Epithelial cell of umbilical artery (primary cell): ENCODE results near the gene BCL2L12. TPM values are rescaled to one million over a fixed set of nuclear protein-coding genes. Genes with fewer than 3 reads are reported as not detected.

Experiments used
- total RNA-seq: library from RNA; depleted of rRNA; stranded (reverse); fragments of >200 nt; gene quantifications from 2 replicates; pipeline ENCODE4 v1.2.3, GENCODE V29; 2014

Gene BCL2L12
- total RNA-seq, result 7.0 and 7.5 TPM in 2 replicates

GRCh38 chr19:49665351-49666119, at the start of gene BCL2L12, which contains the start of gene IRF3:
BCL2L12 (plus strand) TSS chr19:49665933; CDS start chr19:49666693, 760 bp downstream.
IRF3 (minus strand) TSS chr19:49665857; CDS start chr19:49664838, 1,019 bp downstream.

DNA sequence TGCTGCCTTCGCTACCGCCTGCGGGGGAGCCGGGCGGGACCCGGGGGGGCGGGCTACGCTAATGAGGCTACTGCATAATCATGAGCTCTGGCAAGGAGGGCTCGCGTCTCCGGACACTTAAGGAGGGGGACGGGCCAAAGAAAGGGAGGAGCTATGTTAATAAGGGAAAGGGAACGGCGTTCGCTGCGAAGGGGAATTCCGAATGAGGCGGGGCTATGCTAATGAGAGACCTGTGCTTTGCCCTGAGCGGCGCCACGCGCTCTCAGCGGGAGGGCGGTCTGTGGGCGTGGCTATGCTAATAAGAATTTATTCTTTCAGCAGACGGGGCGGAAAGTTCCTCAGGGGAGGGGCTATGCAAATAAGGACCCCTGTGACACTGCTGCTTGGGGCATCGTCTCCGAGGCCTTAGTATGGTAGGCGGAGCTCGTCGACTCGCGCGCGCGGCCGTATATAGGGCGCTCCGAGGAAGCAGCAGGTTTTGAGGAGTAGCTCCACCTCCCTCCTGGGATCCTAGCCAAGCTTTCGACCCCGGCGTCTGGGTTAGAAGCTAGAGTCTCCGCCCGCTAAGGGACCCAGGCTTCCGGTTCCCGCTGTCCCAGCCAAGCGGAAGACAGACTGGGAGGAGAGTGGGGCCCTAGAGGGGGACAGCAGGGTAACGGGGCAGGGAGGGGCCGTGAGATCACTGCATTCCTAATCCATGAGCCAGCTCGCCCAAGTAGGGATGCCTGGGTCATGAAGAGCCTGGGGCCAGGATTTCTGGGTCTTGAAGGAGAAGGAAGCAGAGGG, 25.4 kb upstream of the BCL2L12 start, which contains the start of gene RRAS:
RRAS (minus strand) TSS at position 31 of the 786 bp plus-strand sequence. CDS start 45 bp downstream, outside the sequence.

DNA sequence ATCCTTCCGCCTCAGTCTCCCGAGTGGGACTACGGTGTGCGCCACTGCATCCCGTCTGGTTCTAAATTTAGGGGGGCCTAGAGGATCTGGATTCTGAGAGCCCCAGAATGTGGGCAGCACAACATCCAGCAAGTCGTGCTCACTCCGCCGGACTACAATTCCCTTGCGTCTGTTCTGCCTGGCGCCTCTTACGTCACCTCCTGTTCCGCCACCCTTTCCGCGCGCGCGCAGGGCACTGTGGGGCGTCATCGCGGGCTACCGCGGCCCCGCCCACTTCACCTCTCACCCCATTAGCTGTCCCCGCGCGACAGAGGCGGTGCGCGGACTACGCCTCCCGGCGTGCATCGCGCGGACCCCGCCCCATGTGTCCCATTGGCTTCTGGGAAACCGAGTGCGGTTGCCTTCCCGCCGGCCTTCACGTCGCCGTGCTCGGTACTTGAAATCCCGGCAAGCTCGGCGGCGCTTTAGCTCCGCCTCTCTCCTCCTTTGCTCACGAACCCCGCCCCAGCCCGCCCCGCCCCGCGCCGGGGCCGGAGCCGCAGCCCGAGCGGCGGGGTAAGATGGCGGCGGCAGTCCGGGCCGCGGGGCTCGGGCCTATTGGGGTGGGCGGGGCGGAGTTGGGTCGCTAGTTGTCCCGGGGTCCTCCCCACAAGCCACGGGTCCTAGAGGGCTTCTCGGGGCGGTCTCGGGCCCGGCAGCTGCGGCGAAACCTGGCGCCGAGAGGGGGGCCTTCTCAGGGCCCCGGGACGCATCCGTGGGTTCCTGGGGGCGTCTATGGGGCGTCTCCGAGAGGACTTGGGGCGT, 23.8 kb upstream of the BCL2L12 start, which contains the start of gene SCAF1:
SCAF1 (plus strand) TSS at position 522 of the 804 bp plus-strand sequence. CDS start 2,818 bp downstream, outside the sequence.

DNA sequence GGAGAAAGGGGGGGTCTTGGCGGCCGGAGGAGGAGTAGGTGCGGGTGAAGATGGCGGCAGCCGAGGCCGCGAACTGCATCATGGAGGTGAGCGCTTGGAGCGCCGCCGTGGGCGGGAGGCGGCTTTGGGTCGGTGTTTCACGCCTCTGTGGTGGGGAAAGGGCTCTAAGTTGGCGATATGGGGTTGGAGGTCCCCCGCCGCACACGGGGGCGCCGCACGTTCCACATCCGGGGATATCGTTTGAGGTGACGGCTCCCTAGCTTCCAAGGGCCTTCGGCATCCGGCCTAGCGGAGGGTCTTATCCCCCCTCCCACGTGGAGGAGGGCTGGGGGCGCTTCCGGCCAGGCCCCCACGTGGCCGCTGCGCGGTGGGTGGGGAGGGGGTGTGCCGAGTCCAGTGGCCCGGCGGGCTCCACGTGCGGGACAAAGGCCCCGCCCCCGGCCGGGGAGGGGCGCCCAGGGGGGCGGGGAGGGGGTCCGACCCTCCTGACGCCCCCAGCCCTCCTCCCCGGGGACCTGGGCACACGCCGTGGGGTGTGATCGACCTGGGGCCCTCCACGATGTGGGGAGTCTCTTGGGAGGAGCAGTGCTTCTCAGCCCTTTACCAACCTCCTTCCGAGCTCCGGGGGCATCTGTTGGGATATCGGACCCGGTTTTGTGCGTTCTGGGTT, 11.6 kb downstream of the BCL2L12 start, which contains the start of gene PRMT1:
PRMT1 (plus strand) TSS at position 41 of the 670 bp plus-strand sequence; CDS start at position 51, 10 bp downstream.

DNA sequence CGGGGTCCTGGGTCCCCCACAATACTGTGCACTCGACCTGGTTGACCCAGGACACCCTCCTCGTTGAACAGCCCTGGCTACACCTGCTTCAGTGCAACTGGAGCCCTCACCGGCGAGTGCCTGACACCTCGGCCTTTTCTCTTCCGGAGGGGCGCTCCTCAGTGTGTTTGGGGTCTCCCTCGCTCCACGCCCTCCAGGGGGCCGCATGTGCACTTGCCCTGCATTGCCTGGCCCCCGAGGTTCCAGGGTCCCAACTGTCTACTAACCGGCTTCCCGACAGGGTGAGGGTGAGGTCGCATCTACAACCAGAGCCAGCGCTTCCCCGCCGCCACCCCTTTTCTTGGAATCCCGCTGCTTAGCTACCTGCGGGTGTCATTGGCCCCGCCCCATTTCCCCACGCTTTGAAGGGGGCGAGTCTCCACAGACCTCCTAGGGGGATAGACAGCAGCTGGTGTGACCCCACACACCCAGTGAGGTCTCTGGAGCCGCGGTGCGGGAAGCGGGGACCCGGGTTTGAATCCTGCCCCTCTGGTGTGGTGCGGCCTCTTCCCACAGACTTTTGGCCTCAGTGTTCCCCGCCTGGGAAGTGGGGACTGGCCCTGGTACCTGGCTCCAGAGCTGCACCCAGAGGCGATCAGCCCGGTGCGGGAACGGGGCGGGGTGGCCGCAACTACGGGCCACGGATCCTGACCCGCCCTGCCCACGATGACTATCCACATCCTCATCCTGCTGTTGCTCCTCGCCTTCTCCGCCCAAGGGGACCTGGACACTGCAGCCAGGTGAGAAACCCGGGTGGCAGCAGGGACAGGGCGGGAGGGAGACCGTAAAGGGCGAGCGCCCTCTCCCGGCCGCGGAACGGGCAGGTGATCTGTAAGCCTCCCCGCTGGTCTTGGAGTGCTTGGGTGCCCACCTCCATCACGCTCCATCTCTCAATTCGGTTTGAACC, 23.7 kb downstream of the BCL2L12 start, which contains the start of gene ADM5:
ADM5 (plus strand) TSS at position 462 of the 946 bp plus-strand sequence; CDS start at position 706, 244 bp downstream.

GRCh38 chr19:49690656-49691242, 25.0 kb downstream of the BCL2L12 start, which contains the start of gene CPT1C:
CPT1C (plus strand) TSS chr19:49691116; CDS start chr19:49692253, 1,137 bp downstream.

Other genes starting within 250 kb of the BCL2L12 start
- gene PTH2, start 242.5 kb upstream of the BCL2L12 start, total RNA-seq, result not detected in 2 replicates
- gene GFY, start 240.5 kb upstream of the BCL2L12 start, total RNA-seq, result not detected in 2 replicates
- gene SLC17A7, start 224.4 kb upstream of the BCL2L12 start, total RNA-seq, result 0.15 TPM in 1 of 2 replicates, not detected in the other
- 162 and 176 TPM in 2 replicates for gene PIH1D1, start 214.1 kb upstream of the BCL2L12 start, total RNA-seq
- 40.3 and 62.9 TPM in 2 replicates for gene ALDH16A1, start 212.7 kb upstream of the BCL2L12 start, total RNA-seq
- 0.32 and 1.8 TPM in 2 replicates for gene FLT3LG, start 191.7 kb upstream of the BCL2L12 start, total RNA-seq
- 1,312 and 3,748 TPM in 2 replicates for gene RPL13A, start 178.3 kb upstream of the BCL2L12 start, total RNA-seq
- gene RPS11, start 169.5 kb upstream of the BCL2L12 start, total RNA-seq, result 1,938 and 5,232 TPM in 2 replicates
- 48.1 and 62.3 TPM in 2 replicates for gene FCGRT, start 153.3 kb upstream of the BCL2L12 start, total RNA-seq
- gene RCN3, start 137.9 kb upstream of the BCL2L12 start, total RNA-seq, result 76.3 and 146 TPM in 2 replicates
- gene NOSIP, start 85.4 kb upstream of the BCL2L12 start, total RNA-seq, result 103 and 121 TPM in 2 replicates
- 1.3 and 1.4 TPM in 2 replicates for gene PRRG2, start 84.6 kb upstream of the BCL2L12 start, total RNA-seq
- gene PRR12, start 74.8 kb upstream of the BCL2L12 start, total RNA-seq, result 1.4 and 1.6 TPM in 2 replicates
- 43.5 and 48.4 TPM in 2 replicates for gene RRAS, start 25.8 kb upstream of the BCL2L12 start, total RNA-seq
- gene SCAF1, start 23.7 kb upstream of the BCL2L12 start, total RNA-seq, result 8.2 and 11.7 TPM in 2 replicates
- gene IRF3, start 76 bp upstream of the BCL2L12 start, total RNA-seq, result 48.8 and 53.9 TPM in 2 replicates
- gene PRMT1, start 11.3 kb downstream of the BCL2L12 start, total RNA-seq, result 536 and 608 TPM in 2 replicates
- gene ADM5, start 23.7 kb downstream of the BCL2L12 start, total RNA-seq, result 0.32 and 0.91 TPM in 2 replicates
- gene CPT1C, start 25.2 kb downstream of the BCL2L12 start, total RNA-seq, result 13.0 and 19.5 TPM in 2 replicates
- gene TSKS, start 97.4 kb downstream of the BCL2L12 start, total RNA-seq, result not detected in 2 replicates
- 33.1 and 37.7 TPM in 2 replicates for gene AP2A1, start 101.1 kb downstream of the BCL2L12 start, total RNA-seq
- gene FUZ, start 147.4 kb downstream of the BCL2L12 start, total RNA-seq, result 23.7 and 31.9 TPM in 2 replicates
- 11.0 and 14.1 TPM in 2 replicates for gene MED25, start 152.4 kb downstream of the BCL2L12 start, total RNA-seq
- 44.8 and 51.2 TPM in 2 replicates for gene PTOV1, start 185.2 kb downstream of the BCL2L12 start, total RNA-seq
- 52.4 and 53.9 TPM in 2 replicates for gene PNKP, start 201.6 kb downstream of the BCL2L12 start, total RNA-seq
- gene AKT1S1, start 211.4 kb downstream of the BCL2L12 start, total RNA-seq, result 5.2 and 6.2 TPM in 2 replicates
- 2.9 and 6.5 TPM in 2 replicates for gene TBC1D17, start 211.8 kb downstream of the BCL2L12 start, total RNA-seq
- 3.2 and 8.2 TPM in 2 replicates for gene IL4I1, start 231.0 kb downstream of the BCL2L12 start, total RNA-seq